Umbilical cord (tissue), 2 donors: Measurements from ENCODE around the gene ADIPOR1. TPM values are rescaled to one million over a fixed set of nuclear protein-coding genes. Genes with fewer than 3 reads are reported as not detected.

Source experiments
- DNase-seq: peaks from one replicate; pipeline ENCODE4 v3.0.0-alpha.2; 2015; ENCODE audit warnings: low spot score
- total RNA-seq: library from RNA; depleted of rRNA; stranded (reverse); fragments of >200 nt; gene quantifications from one replicate; pipeline ENCODE4 v1.2.3, GENCODE V29; 2014; ENCODE audit warnings: low replicate concordance; ENCODE audit not compliant: insufficient read depth

ADIPOR1 gene
- total RNA-seq, 1 donor from 2014 or later, result 90.8 TPM

DNA sequence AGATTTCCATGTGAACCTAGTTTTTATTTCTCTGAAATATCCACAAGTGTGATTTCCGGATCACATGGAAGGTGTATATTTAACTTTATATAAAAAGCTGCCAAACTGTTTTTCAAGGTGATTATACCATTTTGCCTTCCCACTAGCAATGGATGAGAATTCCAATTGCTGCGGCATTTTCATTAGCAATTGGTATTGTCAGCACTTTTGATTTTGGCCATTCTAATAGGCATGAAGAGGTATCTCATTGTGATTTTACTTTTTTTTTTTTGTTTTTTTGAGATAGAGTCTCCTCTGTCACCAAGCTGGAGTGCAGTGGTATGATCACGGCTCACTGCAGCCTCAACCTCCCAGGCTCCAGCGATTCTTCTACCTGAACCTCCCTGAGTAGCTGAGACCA is 13.9 kb upstream of the ADIPOR1 start:
- DNase-seq, result no peak

DNA sequence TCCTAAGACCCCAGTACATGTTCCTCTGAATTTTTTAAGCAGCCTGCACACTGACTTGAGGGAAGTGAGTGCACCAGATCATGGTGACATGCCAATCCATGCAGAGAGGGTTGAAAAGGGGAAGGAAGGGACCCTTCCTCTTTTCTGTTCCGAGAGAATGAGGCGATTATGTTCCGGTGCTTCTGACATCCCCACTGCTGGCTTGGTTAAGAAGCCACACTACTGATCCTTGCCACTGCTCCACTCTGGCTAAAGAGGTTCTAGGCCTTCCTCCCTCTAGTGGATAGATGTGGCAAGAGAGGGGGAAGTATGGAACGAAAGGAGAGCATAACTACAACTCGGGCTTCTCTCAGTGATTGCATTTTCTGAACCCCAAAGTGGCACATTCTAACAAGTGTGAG is 10.8 kb upstream of the ADIPOR1 start:
- peak; percentile 68 for DNase-seq

DNA sequence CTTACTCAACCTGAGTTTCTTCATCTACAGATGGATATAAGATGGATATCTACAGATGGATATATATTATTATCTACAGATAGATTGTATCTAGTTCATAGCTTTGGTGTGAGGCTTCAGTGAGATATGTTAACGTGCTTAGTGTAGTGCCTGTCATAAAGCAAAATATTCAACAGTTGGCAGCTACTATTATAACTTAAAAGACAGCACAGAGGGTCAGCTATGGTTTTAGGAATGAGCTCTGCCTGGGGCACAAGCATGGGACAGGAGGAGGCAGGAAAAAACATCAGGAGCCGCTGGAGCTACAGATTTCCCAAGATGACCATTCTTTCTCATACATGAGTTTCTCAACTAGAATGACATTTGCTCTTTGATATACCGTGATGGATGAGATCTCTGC is 10.2 kb upstream of the ADIPOR1 start:
- DNase-seq, result no peak

DNA sequence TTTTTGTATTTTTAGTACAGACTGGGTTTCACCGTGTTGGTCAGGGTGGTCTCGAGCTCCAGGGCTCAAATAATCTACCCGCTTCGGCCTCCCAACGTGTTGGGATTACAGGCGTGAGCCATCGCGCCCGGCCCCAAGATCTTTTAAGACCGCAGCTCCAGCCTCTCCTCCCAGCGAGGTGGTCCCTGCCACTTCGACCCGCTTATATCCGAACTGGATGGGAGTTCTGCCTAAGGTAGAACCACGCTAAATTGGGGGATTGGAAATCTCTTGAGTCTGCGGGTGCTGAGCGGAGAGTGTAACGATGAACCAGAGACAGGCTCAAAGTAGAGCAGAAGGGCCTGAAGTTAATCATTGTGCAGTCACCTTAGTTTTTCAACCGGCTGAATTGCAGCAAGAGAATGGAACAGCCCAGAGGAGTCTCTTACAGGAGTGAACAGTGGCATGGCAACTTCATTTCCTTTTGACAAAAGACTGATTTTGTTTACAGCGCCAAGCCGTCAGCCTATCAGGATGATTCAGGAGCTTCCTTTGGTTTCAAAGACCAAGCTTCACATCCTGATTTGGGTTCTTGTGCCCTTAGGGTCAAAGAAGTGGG is 9.7 kb upstream of the ADIPOR1 start:
- DNase-seq, result peak; percentile 12

DNA sequence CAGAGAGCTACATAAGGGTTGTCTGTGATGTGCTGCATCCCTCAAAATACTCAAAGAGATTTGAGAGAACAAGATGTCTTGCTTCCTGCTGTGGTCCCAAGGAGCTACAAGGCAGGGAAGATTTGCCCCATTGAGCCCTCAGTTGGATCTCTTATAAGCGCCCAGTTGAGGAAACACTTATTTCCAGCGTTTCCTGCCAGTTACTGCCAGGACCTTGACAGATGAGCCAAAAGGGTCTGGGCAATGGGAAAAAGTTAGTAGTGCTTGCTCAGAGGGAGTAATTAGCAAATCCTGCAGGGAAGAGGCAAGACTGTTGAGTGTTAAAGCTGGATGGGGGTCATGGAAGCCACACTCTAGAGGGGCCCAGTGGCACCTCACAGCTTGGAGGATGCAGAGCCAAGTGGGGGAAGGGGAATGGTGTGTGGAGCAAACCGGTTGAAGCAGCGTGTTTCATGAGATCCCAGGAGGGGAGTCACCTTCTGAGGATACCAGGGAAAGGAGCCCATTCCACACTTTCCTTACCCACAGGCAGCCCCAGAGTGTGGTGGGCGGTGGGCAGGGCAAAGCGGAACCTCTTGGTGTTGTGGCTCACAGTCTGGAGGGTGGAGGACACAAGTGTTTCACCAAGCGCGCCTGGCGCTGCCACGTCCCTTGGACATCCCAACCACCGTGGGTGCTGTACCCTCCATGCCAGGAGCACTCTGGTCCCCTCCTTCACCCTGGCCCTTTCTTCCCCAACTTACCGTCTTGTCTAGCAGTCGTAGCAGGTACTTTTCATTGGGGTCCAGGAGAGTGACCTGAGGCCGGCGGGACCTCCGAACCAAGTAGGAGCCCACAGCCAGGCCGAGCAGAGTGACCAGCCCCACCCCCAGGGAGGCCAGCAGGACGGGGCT is 8.1 kb upstream of the ADIPOR1 start:
- peak; percentile 11 for DNase-seq

DNA sequence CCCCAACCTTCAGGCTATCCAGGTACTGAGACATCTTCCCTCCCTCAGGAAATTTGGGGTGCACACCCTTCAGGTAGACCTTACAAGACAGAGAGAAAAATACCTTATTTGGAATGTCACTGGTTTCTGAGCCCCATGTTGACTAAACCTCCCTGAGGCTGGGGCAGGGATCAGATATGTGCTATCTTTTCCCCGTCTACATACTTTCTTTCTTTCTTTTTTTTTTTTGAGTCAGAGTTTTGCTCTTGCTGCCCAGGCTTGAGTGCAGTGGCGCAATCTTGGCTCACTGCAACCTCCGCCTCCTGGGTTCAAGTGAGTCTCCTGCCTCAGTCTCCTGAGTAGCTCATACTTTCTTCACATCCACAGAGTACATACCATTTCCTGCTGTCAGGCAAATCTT is 7.3 kb upstream of the ADIPOR1 start:
- no peak for DNase-seq

DNA sequence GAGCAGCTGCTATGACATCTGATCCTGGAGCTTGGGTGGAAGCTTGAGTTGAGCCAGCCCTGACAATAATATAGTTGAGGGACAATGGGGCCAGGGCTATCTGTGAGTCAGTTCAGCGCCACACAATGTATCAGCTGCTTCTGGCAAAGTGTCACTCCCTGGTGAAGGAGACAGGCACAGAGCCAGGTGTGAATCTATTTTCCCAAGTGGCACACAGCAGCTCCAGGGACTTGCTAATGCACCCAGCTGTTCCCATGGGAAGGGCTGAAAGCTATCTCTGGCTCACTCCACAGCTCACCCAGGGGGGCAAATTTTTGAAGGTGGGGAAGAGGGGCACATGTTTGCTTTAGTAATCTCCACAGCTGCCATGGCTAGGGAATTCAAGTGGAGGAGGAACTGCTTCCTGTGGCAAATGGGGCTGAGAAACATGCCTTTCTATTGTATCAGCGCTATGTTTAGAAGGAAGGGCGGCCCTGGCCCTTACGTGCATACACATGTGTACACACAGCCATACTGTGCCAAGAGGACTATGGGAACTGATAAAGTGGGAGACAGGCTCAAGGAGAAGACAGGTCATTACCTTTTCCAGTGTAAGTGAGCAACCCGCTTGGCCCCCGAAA is 6.8 kb upstream of the ADIPOR1 start:
- no peak for DNase-seq

DNA sequence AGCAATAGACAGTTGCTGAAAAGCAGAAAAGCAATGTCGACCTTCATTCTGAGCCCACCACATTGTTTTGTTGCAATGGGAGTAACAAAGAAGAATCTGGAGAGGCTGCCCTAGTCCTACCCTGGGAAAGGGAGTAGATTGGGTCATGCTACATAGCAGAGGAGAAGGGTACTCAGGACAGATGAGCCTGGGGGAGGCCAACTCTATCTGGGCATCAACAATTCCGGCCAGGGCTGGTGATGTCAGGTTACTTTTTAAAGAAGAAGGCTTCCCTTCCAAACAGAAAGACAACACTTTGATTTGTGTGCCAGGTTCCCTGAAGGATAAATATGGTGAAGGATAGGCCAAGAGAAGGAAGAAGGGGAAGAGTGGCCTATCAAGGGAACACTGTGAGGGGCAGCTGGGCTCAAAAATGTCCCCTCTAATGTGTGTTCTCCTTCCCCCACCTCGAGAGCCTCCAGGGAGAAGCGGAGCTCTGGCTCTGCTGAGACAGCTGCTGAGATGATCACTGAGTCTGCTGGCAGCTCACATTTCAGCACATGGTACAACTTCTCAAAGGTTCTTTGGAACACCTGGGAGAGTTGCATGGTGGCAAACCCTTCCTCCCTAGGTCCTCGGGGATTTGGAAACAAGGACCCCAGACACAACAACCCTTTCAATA is 3.2 kb upstream of the ADIPOR1 start:
- no peak for DNase-seq

DNA sequence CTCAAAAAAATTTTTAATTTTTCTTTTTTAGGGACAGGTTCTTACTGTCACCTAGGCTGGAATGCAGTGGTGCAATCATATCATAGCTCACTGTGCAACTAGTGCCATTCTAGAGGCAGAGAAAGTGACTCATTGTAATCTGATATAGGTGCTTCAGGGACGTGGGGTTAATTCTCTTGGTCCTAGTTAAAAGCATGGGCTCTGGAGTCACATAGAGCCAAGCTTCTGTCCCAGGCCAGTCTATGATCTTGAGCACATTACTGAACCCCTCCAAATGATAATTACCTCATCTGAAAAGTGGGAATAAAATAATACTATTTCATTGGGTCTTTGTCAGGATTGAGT is 1.1 kb upstream of the ADIPOR1 start:
- DNase-seq, result no peak

DNA sequence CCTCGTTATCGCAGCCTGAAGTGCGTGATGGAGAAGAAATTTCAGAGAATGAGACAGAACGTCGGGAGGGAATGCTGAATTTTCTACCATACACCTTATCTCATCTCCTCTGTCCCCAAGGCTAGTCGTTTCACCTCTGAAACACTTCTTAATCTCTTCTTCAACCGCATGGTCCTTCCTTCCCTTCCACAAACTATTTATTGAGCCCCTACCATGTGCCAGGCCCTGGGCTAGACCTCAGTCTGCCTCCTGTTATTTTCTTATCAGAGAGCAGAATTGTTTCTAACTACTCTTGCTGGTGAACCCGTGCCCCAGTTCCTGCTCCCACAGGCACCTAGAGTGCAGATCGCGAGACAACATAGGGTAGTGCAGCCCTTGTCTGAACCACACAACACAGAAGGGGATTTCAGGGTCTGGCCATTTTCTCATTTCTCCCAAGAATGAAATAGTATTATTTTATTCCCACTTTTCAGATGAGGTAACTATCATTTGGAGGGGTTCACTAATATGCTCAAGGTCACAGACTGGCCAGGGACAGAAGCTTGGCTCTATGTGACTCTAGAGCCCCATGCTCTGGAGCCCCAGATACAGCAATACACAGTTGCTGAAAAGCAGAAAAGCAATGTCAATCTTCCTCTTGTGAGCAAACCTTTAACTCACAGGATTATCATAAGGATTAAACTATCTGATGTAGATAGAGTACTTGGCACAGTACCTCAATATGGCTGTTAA is 598 bp upstream of the ADIPOR1 start:
- DNase-seq, result no peak

DNA sequence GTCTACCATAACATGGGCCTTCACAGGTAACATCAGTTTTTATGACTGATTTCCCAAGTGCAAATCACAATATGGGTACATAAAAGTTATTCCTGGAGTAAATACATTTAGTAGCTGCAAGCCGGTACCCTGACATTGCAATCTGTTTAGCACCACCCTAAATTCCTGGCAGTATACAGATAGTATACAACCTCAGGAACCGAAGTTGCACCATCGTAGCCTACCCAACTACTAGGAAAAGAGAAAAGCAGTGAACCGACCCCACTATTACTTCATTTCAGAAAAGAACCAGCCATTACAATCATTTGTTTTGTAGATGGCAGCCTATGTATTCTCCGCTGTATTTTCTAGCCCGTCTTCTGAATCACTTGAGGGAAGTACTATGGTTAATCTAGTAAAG is 1.1 kb downstream of the ADIPOR1 start:
- DNase-seq, result no peak

DNA sequence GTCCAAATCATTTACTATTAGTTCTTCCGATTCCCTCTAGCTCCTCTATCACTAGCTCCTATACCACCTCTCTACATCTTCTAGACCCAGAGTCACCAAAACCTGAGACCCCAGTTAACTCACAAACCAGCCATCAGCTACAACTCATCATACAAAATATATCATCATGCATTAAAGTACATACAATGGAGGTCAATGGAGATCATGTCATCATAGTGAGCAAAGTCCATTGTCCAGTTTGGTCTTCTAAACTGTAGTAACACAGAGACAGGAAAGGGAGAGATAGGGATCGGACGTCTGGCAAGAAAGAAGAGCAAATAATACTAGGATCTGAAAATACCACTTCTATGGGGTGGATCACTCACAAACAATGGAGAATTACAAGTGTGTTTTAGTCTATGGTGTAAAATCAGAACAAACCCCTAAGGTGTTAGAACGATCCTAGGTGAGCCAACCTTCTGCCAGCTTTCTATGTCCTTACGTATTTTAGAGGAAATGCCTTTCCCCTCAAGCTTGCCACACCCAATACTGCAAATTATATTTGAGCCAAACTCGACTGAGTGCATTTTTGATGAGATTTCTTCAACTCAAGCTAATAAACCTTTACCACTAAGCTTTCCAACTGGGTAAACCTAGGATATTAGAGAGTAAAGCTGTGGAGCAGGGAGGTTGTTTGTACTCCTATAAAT is 3.9 kb downstream of the ADIPOR1 start:
- no peak for DNase-seq

DNA sequence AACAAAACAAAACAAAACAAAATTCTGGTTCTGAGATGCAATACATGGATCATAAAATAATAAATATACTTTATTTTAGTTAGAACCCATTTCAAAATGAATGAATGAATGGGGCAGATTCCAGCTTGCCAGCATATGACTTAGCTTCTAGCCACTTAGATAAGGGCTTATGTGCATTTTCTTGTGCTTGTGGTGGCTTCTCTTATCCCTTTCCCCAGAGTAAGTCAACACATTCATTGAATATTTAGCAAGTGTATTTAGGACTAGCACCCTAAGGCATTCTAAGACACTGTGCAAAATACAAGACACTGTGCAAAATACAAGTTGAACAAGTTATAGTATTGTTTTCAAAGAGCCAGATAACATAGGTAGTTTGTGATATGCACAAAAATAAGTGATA is 4.7 kb downstream of the ADIPOR1 start:
- no peak for DNase-seq

DNA sequence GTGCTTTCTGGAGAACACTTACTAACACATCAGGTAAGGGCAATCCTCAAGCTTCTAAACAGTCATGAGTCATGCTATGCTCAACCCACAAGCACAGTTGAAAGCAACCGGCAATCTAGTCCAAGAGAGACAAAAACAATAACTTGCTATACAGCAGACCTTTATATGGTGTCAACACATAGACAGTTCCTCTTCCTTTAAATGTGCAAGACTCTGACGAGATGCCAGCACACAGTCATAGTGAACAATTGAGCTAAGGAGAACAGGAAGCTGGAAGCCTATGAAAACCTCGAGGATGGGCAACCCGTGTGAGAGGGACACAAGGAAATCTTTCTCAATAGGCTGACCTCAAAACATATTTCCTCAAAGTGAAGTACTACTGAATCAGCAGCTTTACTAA is 5.3 kb downstream of the ADIPOR1 start:
- DNase-seq, result peak; percentile 56

DNA sequence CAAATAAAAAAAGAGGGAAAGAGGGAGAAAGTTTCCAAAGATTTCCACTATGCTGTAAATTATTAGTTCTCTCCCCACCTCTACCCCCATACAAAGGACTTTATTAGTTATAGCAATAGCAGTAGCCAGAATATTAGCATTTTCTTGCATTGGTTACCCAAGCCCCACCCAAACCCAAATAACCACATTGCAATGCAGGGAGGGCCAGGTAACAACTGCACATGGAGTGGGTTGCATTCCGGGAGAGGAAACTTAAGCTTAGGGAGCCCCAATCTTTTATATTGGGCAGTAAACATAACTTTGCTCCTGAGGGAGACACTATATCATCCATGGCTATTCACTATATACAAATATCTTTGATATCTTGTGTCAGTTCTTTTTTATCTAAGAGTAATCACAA is 6.0 kb downstream of the ADIPOR1 start:
- DNase-seq, result no peak

DNA sequence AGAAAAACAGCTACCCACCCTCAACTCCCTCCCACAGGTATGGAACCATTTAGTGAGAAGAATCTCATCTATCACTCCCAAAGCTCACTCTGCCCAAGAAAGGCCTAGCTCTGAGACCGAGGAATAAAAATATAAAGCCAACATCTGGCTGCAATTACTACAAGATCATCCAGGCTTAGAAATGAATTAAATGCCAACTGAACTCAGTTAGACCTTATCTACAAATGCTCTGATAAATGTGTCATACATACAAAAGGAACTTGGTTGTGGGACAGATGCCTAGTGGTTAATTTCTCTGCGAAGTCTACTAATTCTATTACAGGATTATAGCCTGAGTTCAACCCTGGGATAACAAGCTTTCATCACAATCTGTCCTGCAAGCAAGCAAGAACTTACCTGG is 6.7 kb downstream of the ADIPOR1 start:
- DNase-seq, result no peak

DNA sequence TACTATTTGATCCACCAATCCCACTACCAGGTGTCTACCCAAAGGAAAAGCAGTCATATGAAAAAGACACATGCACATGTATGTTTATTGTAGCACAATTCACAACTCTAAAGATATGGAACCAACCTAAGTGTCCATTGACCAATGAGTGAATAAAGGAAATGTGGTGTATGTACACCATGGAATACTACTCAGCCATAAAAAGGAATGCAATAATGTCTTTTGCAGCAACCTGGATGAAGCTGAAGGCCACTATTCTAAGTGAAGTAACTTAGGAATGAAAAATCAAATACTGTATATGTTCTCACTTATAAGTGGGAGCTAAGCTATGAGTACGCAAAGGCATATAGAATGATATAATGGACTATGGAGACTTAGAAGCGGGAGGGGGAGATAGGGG is 12.6 kb downstream of the ADIPOR1 start:
- DNase-seq, result no peak

DNA sequence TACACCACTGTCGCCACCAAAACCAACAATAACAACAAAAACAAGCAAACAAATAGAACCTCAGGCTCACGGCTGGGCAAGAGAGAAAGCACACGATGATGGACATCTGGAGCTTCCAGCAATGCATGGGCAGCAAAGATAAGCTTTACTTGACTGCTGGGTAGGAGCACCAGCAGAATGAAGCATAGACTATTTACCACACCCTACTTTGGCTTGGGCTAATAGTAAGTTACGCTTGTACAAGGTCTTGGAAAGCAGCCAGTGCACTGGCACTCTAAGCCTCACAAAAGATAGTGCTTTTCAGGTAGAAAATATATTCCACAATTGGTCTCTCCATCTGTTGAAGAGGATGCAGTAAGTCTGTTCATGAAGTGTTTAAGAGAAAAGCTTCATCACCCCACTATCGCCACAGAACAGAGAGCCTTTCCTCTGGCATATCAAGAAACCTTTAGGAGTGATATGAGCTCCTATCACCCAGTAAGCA is 13.6 kb downstream of the ADIPOR1 start:
- DNase-seq, result no peak

DNA sequence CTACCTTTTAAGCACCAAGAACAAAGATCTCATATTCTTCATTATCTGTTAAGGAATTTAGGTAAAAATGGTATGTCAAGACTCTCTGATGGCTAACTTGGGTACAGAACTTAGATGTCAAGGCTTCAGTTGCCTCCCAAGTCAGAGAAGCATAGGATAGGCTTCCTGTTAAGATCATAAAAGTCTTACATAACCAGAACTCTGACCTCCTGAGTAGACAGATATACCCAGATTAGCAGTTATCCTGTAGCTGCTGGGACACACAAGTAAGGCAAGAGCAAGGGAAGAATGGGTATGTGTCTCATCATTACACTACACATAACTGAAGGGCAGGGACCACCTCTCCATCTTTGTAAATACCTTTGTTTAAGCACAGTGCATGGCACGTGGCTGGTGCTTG is 15.7 kb downstream of the ADIPOR1 start:
- DNase-seq, result no peak

DNA sequence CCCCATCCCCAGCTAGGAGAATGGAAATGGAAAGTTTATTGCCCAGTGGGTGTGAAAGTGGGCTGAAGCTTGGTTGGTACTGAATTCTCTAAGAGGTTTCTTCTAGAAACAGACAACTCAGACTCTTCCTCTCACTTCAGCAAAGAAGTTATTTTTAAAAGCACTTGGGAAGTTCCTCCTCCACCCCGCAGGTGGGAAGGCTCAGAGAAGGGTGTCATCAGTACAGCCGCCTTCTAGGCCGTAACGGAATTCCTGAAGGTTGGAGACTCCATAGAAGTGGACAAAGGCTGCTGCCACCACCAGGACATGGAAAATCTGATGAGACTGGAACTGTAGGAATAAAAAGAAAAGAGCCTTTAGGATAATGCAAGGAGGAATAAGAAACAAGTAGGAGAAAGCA is 16.7 kb downstream of the ADIPOR1 start:
- no peak for DNase-seq

DNA sequence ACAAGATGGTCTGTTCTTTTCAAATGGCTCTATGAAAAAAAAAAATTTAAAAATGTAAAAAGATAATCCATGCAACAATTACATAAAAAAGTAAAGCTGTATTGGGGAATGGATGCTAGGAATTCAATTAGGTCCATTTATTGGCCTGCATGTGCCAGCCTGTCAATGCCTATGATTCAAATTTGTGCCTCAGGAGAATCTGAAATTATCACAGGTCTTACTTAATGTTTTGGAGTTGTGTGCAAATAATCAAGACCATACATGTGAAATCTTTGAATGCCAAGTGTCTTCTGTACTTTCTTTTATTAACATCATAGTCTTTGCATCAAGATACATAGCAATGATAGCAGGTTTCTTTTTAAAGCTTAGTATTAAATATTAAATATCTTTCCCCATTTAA is 17.6 kb downstream of the ADIPOR1 start:
- DNase-seq, result no peak
